Activated CD4-positive, alpha-beta T cell treated with anti-CD3 and anti-CD28 coated beads for 1 hour (primary cell): Measurements from ENCODE around the gene UBE4B.
A peak's percentile ranks its signal among the peaks of the same experiment; 100 is the strongest.
"Not testable (repeated sequence)": the region's sequence is repeated elsewhere in the genome, so short reads cannot be mapped to it uniquely, and the experiment has no call there.

Experiments used
- DNase-seq: peaks from one replicate; pipeline ENCODE4 v3.0.0-alpha.2; 2020

The UBE4B gene

GRCh38 chr1:10074059-10074851, 41.5 kb downstream of the UBE4B start:
- peak; percentile 23 for DNase-seq

GRCh38 chr1:10074852-10075730, 42.3 kb downstream of the UBE4B start:
- DNase-seq = no peak

- DNase-seq = no peak
Observed at GRCh38 chr1:10075732-10076131, 43.0 kb downstream of the UBE4B start.

- no peak for DNase-seq
Observed at GRCh38 chr1:10078494-10078893, 45.7 kb downstream of the UBE4B start.

GRCh38 chr1:10080523-10080922, 47.8 kb downstream of the UBE4B start:
- DNase-seq = no peak

GRCh38 chr1:10082785-10083479, 50.2 kb downstream of the UBE4B start:
- DNase-seq = no peak

- no peak for DNase-seq
Observed at GRCh38 chr1:10084045-10084444, 51.3 kb downstream of the UBE4B start.

GRCh38 chr1:10085076-10085475, 52.3 kb downstream of the UBE4B start:
- no peak for DNase-seq

GRCh38 chr1:10087210-10087609, 54.5 kb downstream of the UBE4B start:
- DNase-seq = no peak

- no peak for DNase-seq
Observed at GRCh38 chr1:10101929-10102328, 69.2 kb downstream of the UBE4B start.

- DNase-seq = no peak
Observed at GRCh38 chr1:10103193-10103592, 70.4 kb downstream of the UBE4B start.

GRCh38 chr1:10104834-10105233, 72.1 kb downstream of the UBE4B start:
- no peak for DNase-seq

- no peak for DNase-seq
Observed at GRCh38 chr1:10105484-10105883, 72.7 kb downstream of the UBE4B start.

- no peak for DNase-seq
Observed at GRCh38 chr1:10106241-10106640, 73.5 kb downstream of the UBE4B start.

GRCh38 chr1:10106756-10107475, 74.2 kb downstream of the UBE4B start:
- DNase-seq = no peak

- not testable (repeated sequence) for DNase-seq
Observed at GRCh38 chr1:10107476-10107847, 74.7 kb downstream of the UBE4B start.

GRCh38 chr1:10108134-10108663, 75.4 kb downstream of the UBE4B start:
- DNase-seq = no peak

- DNase-seq = no peak
Observed at GRCh38 chr1:10108948-10109708, 76.4 kb downstream of the UBE4B start.

GRCh38 chr1:10113501-10113900, 80.7 kb downstream of the UBE4B start:
- DNase-seq = no peak

- DNase-seq = no peak
Observed at GRCh38 chr1:10114746-10115145, 82.0 kb downstream of the UBE4B start.

GRCh38 chr1:10117132-10117531, 84.4 kb downstream of the UBE4B start:
- DNase-seq = no peak

- no peak for DNase-seq
Observed at GRCh38 chr1:10117865-10118264, 85.1 kb downstream of the UBE4B start.
